Pulmonary artery endothelial cell (primary cell): ENCODE results near the gene ANKRD66. TPM values are rescaled to one million over a fixed set of nuclear protein-coding genes. Genes with fewer than 3 reads are reported as not detected.
"Not testable (repeated sequence)": the region's sequence is repeated elsewhere in the genome, so short reads cannot be mapped to it uniquely, and the experiment has no call there.

ENCODE experiments used
- DNase-seq: peaks from one replicate; pipeline ENCODE4 v3.0.0-alpha.2; 2011; ENCODE audit warnings: low read depth, low spot score
- total RNA-seq: library from RNA; depleted of rRNA; stranded (reverse); fragments of >200 nt; gene quantifications from 2 replicates; pipeline ENCODE4 v1.2.3, GENCODE V29; 2014

ANKRD66 gene
- total RNA-seq, 1 donor from 2014 or later = not detected

DNA sequence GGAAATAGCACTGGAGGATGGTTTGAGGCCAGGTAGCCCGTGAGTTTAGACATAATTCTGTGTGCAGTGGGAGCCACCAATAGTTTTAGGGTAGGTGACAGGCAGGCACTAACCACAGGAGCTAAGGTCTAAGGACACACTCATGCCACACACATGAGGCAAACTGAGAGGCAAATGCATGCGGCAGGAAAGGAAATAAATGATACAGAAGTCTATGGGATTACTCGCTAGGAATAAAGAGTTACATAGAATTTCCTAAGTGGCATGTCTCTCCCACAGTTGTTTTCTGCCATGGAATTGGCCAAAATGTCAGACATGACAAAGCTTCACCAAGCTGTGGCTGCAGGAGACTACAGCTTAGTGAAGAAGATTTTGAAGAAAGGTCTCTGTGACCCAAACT lies 4.9 kb downstream of the ANKRD66 start:
- DNase-seq = no peak

DNA sequence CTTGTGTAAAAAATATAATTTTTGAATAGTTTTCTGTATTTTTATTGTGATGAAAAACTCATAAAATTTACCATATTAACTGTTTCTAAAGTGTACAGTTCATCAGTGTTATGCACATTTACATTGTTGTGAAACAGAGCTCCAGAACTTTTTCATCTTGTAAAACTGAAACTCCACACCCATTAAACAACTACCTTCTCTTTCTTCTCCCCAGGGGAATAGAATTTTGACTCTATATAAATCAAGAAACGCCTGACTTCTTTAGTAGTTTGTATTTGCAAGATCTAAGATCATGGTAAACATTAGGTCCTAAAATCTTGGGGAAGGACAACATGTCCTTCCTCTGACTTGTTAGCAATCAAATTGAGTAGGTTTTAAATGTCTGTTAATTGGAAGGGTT lies 9.1 kb downstream of the ANKRD66 start:
- DNase-seq = no peak

DNA sequence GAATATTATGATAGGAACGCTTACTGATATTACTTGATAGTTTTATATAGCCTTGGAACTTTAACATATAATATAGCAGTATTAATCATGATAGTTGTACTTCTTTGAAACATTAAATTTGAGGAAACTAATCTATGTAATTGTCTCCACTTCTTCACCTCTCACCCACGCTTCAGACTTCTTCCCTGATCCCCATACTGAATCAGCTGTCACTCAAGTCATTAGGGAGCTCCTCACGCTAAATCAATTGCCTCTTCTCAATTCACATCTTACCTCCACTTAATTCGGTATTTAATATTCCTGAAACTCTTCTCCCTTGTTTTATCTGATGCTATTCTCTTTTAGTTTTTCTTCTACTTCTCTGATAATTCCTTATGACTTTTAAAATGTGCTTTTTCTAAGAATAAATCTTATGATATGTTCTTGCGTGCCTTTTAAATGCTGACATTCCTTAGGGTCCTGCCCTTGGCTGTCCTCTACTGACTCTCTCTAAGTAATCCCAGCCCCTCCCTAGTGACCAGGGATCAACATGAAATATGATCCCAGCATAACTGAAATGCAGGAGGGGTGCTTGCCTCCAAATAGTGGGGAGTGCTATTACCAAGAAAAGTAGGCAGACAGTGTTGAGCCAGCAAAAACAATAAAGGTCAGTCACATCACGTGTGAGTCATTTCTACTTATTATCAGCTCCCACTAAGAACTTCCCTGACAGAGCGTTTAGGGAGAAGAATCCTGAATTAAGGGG lies 9.9 kb downstream of the ANKRD66 start:
- no peak for DNase-seq

DNA sequence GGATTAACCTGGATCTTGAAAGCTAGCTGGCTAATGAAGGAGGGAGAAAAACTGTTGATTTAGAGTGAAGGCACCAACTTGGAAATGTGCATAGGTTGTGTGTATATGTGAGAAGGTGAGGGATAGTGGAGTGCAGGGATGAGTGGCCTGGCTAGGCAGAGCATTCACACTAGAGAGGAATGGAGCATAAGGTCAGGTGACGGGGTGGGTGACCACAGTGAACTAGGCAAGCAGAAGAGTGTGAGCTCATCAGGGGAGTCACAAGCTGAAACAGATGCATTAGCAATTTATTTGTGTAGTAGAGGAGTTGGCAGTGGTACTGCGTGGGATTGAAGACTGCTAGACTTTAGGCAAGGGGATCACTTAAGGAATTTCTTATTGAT lies 10.5 kb downstream of the ANKRD66 start:
- DNase-seq = no peak

DNA sequence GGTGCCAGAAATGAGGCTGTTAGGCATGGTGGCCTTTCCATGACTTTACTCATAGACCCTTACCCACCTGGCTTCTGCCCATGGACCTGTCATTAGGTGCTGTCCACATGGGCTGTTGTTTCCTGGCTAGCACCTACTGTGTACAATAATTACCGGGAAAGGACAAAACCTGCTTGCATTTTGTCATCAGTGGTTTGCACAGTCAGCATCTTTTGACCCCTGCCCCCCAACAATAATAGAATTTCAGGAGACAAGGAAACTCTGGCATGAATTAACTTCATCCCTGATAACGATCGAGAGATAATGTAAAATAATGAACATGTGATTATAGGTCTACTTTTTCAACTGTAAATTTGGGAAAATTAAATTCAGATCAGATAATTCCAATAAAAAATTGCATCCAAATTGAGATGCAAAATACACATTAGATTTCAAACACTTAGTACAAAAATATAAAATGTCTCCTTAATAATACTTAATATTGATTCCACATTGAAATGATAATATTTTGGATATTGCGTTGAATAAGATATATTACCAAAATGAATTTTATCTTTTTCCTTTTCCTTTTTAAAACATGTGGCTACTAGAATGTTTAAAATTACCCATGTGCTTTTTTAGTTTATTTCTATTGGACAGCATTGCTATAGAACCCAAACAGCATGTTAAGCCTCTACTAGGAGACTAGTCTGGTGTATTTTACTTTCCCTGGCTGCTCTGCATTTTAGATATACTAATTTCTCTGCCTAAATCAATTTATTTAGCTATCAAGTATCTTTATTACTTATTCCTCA lies 12.4 kb downstream of the ANKRD66 start:
- DNase-seq = no peak

DNA sequence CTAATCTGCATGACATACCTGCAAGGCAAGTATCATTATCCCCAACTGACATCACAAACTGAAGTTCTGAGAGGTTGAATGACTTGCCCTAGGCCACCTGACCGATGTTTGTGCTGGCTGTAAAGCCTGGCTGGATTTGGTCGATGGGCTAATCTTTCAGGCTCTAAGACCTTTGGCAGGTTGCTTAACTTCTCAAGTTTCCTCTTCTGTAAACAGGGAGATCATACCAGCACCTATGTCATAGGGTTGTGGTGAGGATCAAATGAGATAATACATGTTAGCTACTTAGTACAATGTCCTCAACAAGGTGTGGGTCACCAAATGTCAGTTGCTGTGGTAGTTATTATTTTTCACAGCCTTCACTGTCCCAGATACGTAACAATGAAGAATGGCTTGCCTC lies 14.2 kb downstream of the ANKRD66 start:
- DNase-seq = no peak

DNA sequence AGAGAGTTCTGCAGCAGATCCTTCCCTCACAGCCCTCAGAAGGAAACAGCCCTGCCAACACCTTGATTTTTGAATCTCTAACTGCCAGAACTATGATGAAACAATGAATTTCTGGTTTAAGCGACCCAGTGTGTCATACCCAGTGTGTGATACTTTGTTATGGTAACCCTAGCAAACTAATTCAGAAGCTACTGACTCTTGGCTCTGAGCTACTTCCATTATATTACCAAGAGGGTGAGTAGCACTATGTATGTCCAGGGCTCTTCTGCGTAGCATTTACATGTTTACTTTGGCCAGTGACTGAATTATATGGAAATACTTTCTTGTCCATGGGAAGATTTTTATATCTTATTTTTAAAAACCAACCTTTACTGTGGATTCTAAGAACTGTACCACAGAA lies 16.7 kb downstream of the ANKRD66 start:
- DNase-seq = no peak

DNA sequence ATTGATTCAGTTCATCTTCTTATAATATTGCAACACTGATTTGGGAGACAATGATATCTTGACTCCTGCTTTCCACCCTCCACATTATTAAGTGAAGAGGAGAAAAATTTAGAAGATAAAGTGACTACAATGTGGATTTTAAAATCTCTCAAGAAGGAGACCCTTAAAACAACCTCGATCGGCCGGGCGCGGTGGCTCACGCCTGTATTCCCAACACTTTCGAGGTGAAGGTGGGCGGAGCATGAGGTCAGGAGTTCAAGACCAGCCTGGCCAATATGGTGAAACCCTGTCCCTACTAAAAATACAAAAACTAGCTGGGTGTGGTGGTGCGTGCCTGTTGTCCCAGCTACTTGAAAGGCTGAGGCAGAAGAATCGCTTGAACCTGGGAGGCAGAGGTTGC lies 17.5 kb downstream of the ANKRD66 start:
- DNase-seq = not testable (repeated sequence)

DNA sequence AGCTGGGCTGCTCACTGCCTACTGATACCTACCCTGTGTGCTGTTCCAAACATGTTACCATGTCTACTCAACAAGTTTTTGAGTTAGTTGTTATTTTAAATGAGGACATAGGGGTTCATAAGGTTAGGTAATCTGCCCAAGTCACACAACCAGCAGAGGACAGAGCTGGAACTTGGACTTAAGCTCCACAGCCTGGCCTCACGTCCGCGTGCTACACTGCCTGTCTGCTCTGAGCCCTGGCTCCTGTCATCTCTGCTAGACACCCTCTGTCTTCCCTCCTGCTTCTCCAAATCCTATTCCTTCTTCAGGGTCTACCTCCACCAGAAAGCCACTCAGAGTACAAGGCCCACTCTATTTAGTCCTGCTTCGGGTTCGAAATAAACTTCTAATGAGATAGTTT lies 18.2 kb downstream of the ANKRD66 start:
- DNase-seq = no peak

DNA sequence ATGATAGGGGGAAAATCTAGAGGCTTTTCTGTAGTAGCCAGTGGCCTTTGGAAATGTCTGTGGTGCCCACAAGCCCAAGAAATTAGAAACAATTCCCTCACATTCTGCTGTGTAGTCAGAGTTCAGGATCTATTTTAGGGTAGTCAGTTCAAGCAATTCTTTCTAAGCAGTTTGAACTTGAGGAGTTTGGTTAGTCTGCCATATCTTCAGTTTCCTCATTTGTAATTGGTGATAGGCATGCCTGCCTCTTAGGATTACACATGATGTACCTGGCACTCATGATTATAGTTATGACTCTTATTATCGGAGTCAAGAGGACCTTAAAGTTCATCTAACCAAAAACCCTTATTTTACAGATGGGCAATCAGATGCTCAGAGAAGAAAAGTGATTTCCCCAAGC lies 25.3 kb downstream of the ANKRD66 start:
- DNase-seq = no peak

DNA sequence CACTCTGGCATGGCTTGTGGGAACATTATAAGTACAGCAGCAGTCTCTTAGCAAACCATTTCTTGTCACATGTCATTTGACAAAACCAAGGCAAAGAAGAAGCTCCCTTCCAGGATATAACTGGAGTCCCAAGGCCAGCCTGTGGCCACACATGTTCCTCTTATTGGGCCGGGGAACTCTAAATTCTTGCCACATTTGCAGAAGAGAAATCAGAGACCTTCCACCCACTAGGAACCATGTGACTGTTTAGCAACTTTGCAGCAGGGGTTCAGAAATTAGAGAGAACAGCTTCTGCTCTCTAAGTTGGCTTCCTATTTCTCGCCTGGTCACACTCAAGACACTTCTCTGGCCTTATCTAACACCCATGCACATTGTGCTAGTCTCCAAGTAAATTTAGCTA lies 26.0 kb downstream of the ANKRD66 start:
- no peak for DNase-seq

DNA sequence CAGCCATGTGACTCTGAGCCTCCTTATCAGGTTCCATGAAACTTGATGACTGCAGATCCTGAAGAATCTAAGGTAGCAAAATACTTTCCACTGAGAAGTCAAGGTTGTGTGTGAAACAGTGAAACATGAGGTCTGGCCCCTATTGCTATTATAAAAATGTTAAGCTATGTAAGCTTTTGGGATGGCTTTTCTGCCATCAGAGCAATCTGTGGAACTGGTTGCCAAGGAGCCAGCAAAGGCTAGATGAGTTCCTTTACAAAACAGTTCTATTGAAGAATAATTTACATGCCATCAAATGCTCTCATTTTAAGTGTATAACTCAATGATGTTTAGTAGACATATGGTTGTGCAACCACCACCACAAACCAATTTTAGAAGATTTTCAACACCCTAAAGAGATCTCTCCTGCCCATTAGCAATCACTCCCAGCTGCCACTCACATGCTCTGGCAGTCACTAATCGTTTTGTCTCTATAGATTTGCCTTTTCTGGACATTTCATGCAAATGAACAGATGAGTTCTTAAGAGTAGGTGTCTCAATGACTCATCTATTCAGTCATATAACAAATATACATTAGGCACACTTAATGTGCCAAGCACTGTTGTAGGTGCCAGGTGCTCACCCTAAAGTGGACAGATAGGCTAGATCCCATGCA lies 26.6 kb downstream of the ANKRD66 start:
- no peak for DNase-seq

DNA sequence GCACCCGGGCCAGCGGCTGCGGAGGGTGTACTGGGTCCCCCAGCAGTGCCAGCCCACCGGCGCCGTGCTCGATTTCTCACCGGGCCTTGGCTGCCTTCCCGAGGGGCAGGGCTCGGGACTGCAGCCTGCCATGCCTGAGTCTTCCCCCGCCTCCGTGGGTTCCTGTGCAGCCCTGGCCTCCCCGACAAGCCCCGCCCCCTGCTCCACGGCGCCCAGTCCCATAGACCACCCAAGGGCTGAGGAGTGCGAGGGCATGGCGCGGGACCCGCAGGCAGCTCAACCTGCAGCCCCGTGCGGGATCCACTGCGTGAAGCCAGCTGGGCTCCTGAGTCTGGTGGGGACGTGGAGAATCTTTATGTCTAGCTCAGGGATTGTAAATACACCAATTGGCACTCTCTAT lies 28.0 kb downstream of the ANKRD66 start:
- not testable (repeated sequence) for DNase-seq

DNA sequence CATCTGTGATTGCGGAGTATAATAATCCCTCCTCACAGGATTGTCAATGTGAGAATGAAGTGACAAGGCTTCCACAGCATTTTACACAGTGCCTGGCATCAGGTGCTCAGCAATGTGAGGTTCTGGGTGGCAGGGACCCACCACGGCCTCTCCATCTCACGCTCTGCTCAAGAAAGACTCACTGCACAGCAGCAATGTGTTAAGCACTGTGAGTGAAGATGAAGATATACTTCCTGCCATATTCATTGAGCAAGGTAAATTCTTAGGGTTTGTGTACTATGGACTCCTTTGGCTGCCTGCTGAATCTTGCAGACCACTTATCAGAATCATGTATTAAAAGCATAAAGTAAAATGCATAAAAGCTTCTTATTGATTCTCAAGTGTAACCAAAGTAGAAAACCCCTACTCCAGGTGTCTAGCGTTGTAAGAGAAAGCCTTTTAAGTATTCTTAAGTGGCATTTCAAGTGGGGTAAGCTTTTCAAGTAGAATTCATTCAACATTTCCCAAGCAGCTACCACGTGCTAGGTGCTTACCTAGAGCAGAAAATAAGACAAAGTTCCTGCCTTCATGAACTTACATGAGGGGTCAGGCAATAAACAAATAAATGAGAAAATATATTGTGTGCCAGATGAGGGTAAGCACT lies 29.5 kb downstream of the ANKRD66 start:
- DNase-seq = no peak

DNA sequence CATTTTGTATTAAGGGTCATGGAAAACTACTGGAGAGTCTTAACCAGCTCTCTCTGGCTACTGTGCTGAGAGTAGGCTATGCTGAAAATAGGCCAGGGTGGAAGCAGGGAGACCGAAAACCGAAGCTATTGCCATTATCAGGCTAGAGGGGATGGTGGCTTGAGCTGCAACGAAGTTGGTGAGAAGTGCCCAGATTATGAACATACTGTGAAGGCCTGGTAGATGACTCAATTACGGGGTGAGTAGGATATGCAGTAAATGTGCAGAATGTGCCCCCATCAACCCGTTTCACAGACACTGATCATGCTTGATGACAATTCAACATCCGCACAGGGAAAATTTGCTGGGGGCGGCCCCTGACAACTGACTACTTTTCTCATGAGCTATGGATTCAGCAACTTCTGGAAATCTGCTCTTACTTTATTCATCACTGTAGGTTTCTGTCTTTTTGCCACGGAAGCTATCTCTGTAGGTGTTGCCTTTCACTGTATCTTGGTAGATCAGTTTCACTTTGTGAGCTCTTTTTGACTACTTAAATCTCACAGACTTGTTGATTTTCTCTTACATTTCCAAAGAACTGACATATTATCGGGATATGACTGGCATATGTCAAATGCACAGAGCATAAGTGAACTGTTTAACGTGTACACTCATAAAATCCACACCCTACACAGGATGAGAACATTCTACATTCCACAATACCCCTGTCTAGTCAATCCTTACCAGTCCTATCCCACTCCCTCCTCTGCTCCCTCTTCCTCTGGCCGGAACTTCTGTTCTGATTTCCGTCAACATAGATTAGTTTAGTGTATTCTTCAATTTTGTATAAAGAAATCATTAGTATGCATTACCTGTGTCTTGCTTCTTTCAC lies 31.0 kb downstream of the ANKRD66 start:
- no peak for DNase-seq

DNA sequence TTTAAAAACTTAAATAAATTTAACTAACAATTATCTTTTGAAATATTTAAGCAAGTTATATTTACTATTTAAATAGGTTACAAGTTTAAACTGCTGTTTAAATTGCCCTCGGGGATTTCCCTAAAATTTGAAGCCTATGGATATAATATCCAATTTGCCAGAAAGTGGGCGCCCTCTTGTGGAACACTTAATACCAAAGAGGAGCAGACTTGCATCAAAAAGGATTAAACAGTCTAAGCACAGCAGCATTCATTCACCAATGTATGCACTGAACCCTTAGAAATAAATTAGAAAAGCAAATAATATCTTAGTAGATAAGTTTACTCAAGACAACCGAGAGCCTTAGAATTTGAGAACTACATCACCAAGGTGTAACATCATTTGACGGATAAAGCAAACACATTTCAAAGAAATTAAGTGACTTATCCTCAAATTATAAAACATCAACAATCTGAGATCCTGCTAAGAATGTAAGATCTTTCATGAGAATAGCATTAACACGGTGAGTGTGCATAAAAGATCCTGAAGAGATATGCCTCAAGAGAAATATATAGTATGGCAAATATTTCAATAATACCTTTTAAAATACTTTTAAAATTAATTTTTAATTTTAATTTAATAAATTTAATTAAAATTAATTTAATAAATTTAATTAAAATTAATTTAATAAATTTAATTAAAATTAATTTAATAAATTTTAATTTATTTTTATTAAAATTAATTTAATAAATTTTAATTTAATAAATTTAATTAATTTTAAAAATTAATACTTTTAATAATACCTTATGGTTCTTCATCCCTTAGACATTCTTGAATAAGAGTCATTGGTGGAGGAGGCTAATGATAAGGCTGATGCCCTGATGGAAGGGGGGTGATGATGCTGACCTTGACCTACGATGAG lies 35.0 kb downstream of the ANKRD66 start:
- DNase-seq = peak; percentile 4

DNA sequence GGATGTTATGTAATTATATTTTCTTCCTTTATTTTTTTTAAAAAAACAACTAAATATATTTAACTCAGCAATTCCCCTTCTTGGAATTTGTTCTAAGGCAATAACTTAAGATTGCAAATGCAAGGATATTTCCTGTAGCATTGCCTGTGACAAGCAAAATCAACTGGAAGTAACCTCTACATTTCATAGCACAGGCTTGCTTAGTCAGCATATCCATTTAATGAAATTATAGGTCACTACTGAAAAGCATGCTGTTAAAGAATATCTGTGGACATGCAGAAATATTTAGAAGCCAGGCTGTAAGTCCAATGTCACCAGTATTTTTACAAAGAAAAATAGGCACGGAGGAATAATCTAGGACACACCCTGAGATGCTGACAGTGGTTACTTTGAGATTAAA lies 37.8 kb downstream of the ANKRD66 start:
- DNase-seq = no peak

DNA sequence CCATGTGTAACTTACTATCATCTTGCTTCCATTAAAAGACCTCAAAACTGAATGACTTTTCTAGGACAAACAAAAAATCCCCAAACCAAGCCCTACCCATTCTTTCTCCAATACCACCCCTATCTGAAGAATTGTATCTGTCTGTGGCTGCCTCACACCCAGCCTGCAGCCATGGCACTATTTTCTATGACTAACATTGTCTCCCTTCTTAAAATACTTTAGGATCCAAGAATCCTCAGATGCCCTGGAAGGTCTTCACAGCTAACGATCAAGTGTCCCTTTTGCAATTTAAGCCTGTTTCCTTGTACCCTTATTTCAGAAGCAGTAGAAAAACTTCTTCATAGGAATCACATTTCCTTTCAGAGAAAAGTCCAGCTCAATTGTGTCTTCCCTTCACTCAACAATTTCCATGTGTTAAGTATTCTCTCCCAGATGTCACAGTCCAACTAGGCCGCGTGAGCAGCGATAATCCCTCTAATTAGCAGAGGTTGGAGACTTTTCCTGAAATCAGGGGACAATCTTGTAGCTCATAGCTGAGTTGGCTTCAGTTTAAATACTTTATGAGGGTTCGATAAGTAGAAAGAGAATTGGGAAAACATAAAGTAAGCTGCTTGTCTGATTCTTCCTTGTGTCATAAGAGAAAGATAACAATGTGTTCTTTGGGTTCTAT lies 41.3 kb downstream of the ANKRD66 start:
- DNase-seq = no peak

DNA sequence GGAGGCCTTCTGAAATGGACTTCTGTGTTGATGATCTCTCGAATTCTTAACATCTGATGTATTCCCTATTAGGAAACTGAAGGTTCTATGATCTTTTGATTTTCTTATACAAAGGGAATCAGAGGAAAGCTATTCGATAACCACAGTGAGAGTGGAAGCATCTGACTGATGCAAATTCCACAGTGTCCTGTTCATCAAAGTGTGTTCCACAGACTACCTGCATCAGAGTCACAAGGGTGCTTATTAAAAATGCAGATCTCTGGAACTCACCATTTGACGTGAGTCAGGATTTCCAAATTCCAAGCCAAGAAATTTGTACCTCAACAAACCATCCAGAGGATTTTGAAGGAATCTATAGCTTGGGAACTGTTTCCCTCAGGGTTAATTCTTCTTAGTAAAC lies 42.1 kb downstream of the ANKRD66 start:
- no peak for DNase-seq
